Right cardiac atrium (tissue), 5 donors: ENCODE data around the gene SNCA. TPM values are rescaled to one million over a fixed set of nuclear protein-coding genes. Genes with fewer than 3 reads are reported as not detected.

Experiments used
- ATAC-seq, 2 donors: fragments of 200-7000 bp; cut with Tn5 transposase; one replicate each; pipeline versions ENCODE4 v1.8.0 to v1.9.1; 2020; ENCODE audit warnings: moderate library complexity in 2 of 2, mild to moderate bottlenecking in 1 of 2
- DNase-seq, 3 donors: peaks; one replicate each; pipeline ENCODE4 v3.0.0-alpha.2; 2020
- H3K27ac ChIP-seq: one replicate; pipeline ENCODE4 v1.5.1; 2013; ENCODE audit warnings: mild to moderate bottlenecking, low read length, control low read depth, moderate library complexity
- H3K27me3 ChIP-seq: one replicate; pipeline ENCODE4 v1.6.1; 2013; ENCODE audit not compliant: control insufficient read depth, insufficient read depth
- H3K4me1 ChIP-seq: one replicate; pipeline ENCODE4 v1.6.1; 2013; ENCODE audit warnings: low read length; ENCODE audit not compliant: control insufficient read depth, insufficient read depth
- H3K4me3 ChIP-seq: one replicate; pipeline ENCODE4 v1.5.1; 2013; ENCODE audit warnings: low read length, control low read depth
- H3K9me3 ChIP-seq: one replicate; pipeline ENCODE4 v1.6.1; 2013; ENCODE audit warnings: low read length; ENCODE audit not compliant: control insufficient read depth
- WGBS: extraction: QIAGEN DNeasy Blood & Tissue Kit; methylation state at CpG from one replicate; pipeline ENCODE4 v1.1.7; 2013; 5-methylcytosine and 5-hydroxymethylcytosine counted together
- intact Hi-C, 4 donors: fragments of 100-400 bp; cut with DNase I; formaldehyde crosslinking; loops; one replicate each; pipeline versions ENCODE4 v1.11.0 to v1.14.0; 2022 to 2023
- polyA plus RNA-seq: library from polyadenylated mRNA; stranded (reverse); fragments of 200-250 nt; gene quantifications from one replicate; pipeline ENCODE4 v1.2.3, GENCODE V29; 2013
- total RNA-seq, 4 donors: library from RNA; stranded (reverse); fragmentation: NEBNext Ultra II Directional; extraction: Animal tissue kit (Norgen Biotek cat#: 25700); gene quantifications; one replicate each; pipeline ENCODE4 v1.2.1, GENCODE V29; 2021
- donor health status: healthy with polysubstance abuse.
- donor health status: DM: no; HTN: yes; CAD: no.
- donor health status: DM: no; HTN: no; CAD: no.
- donor health status: DM: no; HTN: yes; CAD: no; lungs with severe emphysema.
- donor health status: DM: yes; HTN: yes; CAD: no.

Gene SNCA
- total and polyA plus RNA-seq, 5 donors = 6.0 to 13.2 (median 6.9) TPM

DNA sequence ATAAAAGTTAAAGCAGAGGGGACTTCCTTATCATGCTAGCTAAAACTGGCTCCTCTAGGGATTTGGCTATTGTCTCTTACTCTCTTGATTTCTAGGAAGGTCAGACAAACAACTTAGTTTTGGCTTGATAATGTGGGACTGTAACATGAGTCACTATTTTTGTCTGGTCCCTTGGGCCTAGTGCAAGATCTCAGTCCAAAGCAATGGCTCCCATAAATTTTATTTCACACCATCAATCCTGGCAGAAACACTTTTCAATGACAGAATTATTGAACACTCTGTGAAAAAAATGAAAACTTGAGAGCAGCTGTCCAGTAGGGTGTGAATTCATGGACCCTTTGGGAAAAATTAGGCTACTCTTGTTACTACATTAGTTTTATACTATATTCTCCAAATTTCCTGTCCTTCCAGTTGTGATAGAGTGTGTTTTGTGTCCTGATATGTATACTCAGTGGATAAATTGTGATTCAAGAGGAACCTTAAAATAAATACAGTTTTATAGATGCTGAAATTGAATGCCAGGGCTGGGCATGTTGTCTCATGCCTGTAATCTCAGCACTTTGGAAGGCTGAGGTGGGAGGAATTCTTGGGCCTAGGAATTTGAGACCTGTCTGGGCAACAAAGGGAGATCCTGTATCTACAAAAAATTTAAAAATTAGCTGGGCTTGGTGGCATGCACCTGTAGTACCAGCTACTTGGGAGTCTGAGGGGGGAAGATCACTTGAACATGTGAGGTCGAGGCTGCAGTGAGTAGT lies 10.8 kb upstream of the SNCA start:
- WGBS = 98% methylated on average over 1 of the region's 1 CpG
- peaks cover 2% of the 10 kb centered on the region for H3K27me3 ChIP-seq
- no peaks in the 10 kb centered on the region for H3K9me3 ChIP-seq
- H3K4me3 ChIP-seq = no peak overlapping the region
- DNase-seq (no peak), ATAC-seq (peak in 1 of 2 donors; percentile 70)
- H3K4me1 ChIP-seq = no peaks in the 10 kb centered on the region
- H3K27ac ChIP-seq = no peak overlapping the region
- intact Hi-C loops = no loop called here

DNA sequence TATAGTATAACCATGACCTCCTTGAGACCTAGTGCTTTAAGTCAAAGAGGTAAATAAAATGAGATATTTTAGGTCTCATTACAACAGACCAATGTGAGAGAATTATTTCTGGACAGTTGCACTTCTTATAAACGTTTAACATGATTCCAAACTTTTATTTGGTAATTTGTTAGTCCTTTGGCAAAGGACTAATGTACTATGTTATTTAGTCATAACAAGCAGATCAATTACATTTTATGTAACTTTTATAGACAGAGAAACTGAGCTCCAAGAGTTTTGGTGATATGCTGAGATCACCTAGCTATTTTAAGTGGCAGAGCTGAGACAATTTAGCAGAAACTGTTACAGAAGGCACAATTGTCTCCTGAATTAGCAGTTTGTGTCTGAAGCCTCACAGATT lies 2.6 kb upstream of the SNCA start:
- no peak for ATAC-seq
- 66% methylated on average over 1 of the region's 1 CpG for WGBS
- Histone ChIP-seq H3K27ac (no peak overlapping the region), H3K27me3 (peaks cover 3% of the 10 kb centered on the region), H3K9me3 (no peaks in the 10 kb centered on the region), H3K4me3 (no peak overlapping the region), H3K4me1 (no peaks in the 10 kb centered on the region)
- intact Hi-C loops = no loop called here
- no peak for DNase-seq

DNA sequence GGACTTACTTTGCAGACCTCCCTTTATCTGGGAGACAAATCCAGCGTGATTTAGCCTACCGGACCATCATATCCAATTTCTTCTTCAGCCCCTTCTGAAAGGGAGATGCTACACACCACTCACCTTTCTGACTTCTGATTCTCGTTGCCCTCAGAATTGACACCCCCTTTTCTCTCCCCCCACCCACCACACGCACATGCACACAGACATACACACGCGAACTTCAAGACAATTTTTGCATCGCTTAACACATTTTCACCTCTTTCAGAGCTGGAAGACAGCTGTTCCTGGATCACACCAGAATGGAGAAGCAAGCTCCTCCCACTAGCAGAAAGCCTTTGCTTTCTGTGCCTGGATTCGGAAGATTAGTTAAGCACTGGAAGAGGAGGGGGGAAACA lies 1.0 kb upstream of the SNCA start:
- H3K27ac ChIP-seq = no peak overlapping the region
- DNase-seq = no peak
- peak overlapping the region; percentile 73 for H3K4me3 ChIP-seq
- H3K4me1 ChIP-seq = no peaks in the 10 kb centered on the region
- 2% methylated on average over 8 of the region's 8 CpGs for WGBS
- peaks cover 3% of the 10 kb centered on the region for H3K27me3 ChIP-seq
- intact Hi-C loops = no loop called here
- no peak for ATAC-seq
- no peaks in the 10 kb centered on the region for H3K9me3 ChIP-seq

DNA sequence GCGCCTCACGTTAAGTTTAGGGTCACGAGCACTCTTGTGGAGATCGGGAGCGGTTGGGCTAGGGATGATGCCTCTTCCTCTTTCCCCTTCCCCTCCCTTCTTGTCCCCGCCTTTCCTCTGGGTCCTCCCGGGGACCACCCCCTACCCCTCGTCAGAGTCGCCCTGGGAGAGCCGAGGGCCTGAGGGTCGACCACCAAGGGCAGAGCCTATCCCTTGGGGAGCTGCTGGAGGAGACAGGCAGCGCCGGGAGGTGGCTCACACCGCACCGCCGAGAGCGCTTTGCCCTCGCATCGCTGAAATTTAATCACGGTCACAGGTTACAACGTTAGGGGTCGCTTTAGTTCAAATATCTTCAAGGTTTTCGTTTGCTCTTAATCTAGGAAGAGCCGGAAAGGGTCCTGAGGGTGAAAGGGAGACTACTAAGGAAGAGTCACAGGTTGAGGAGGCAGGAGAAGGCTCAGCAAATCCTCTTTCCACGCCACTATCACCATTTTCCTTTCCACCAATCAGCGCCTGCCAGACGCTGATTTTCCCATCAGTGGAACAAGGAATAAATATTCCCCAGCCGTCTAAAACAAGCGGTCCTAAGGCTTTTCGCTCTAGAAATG lies 528 bp upstream of the SNCA start:
- peak; percentile 63 to 77 for ATAC-seq

DNA sequence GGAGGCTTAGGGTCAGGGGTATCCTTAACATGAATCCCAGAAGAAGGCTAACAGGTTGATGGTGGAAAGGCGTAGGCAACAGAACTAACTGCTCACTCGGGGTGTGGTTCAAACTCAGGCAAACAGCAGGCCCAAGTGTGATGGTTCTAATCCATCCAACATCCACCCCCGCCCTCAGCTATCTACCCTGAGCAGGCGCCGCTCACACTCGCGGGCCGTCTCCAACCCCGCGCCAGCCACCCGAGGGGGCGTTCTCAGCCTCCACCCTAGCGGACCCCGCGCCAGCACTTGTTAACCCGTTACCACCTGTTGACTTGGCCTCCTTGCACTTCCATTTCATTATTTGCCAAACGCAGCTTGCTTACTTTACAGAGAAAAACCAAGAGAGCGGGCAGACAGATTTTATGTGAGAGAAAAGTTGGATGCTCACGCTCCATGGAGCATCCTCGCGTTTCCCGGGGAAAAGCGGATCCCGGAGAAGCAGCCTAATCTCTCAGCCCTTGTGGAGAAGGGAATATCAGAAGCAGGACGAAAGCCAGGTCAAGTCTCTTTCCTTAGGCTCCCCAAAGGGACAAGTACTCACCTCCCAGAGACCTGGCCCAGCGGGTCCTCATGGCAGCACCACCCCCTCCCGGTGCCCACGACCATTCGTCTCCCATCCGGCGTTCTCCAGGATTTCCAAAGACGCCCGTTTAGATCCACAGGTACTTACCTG lies 773 bp downstream of the SNCA start:
- WGBS = 6% methylated on average over 33 of the region's 33 CpGs
- peak overlapping the region; percentile 73 for H3K4me3 ChIP-seq
- ATAC-seq (peak; percentile 22 to 47), DNase-seq (peak in 1 of 3 donors; percentile 47)
- H3K4me1 ChIP-seq = no peaks in the 10 kb centered on the region
- peaks cover 3% of the 10 kb centered on the region for H3K27me3 ChIP-seq
- intact Hi-C loops = no loop called here
- H3K9me3 ChIP-seq = no peaks in the 10 kb centered on the region
- no peak overlapping the region for H3K27ac ChIP-seq

More for the DNA sequence above, 528 bp upstream of the SNCA start:
- Histone ChIP-seq H3K4me1 (no peaks in the 10 kb centered on the region), H3K27ac (no peak overlapping the region), H3K4me3 (peak overlapping the region; percentile 73), H3K27me3 (peaks cover 3% of the 10 kb centered on the region), H3K9me3 (no peaks in the 10 kb centered on the region)
- no peak for DNase-seq
- intact Hi-C loops = no loop called here
- WGBS = under 1% methylated on average over 30 of the region's 30 CpGs

DNA sequence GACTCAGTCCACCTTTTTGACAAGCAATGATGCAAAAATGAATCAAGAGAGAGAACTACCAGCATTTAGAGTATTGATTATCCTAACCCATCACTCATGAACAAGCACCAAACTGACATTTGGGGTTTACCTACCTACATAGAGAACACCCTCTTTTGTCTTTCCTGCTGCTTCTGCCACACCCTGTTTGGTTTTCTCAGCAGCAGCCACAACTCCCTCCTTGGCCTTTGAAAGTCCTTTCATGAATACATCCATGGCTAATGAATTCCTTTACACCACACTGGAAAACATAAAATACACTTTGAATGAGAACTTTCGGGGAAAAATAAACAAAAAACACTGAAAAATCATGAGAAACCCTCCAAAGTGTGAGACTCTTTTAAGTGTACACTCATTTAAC lies 1.5 kb downstream of the SNCA start:
- intact Hi-C loops = no loop called here
- H3K4me1 ChIP-seq = no peaks in the 10 kb centered on the region
- H3K9me3 ChIP-seq = no peaks in the 10 kb centered on the region
- H3K27me3 ChIP-seq = no peaks in the 10 kb centered on the region
- H3K4me3 ChIP-seq = no peak overlapping the region
- DNase-seq (no peak), ATAC-seq (no peak)
- no peak overlapping the region for H3K27ac ChIP-seq
- WGBS = 88% methylated on average over 1 of the region's 1 CpG

DNA sequence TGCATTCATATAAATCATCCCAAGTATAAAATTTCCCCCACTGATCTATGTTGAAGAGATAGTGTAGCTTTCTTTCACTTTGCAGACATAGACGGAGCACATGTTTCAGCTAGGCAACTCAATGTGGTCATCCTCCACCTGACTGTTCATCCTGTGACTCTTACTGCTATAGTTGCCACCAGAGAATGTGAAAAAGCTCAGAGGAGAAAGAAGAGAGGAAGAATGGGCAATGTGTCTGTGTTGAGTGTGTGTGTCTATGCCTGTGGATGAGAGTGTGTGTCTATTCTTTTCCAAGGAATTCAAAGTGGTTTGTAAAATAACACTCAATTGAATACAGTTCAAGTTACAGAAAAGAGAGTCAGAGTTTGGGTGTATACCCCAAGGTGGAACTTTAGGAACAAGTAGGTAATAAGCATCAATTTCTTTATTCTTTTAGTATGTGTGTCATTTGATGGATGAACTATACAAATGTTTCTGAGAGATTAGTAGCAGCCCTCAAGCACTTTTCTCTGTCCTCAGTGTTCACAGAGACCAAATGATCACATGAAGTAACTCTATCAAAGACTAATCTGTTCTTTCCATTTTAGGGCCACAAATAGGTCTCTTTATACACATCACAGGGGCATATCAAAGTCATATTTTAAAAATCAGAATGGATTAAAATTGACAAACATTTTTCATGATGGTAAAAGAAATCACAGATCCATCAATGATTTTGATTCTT lies 2.3 kb downstream of the SNCA start:
- Histone ChIP-seq H3K9me3 (no peaks in the 10 kb centered on the region), H3K27ac (no peak overlapping the region), H3K27me3 (no peaks in the 10 kb centered on the region), H3K4me1 (no peaks in the 10 kb centered on the region), H3K4me3 (no peak overlapping the region)
- DNase-seq (no peak), ATAC-seq (no peak)
- 33% methylated on average over 1 of the region's 1 CpG for WGBS
- intact Hi-C loops = no loop called here

DNA sequence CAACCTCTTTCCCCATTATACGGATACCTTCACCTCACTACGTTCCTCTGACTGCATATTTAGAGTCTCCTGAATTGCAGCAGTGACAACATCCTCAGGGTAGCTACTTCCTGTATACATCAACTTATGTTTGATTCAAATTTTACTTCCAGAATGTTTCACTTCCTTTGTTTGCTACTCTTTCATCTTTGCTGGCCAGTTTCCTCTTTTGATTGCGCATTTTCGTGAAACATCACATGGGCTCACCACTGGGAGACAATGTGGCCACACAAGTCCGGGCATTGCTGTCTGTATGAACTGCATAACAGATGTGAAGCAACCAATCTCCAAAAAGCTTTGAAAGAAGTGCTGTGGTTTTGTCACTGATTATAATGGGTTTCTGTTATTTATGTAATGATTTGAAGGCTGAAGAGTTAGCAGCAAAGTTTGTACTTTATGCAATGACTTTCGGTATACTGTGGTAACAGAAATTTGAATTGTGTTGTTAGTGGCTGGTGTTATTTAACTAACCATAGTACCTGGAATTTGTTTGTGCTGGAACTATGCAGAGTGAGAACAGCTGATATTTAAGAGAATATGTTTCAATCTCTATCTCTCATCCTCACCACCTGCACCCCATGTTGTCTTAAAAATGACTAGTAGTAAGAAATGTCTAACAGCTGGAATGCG lies 7.4 kb downstream of the SNCA start:
- H3K4me1 ChIP-seq = no peaks in the 10 kb centered on the region
- H3K9me3 ChIP-seq = no peaks in the 10 kb centered on the region
- WGBS = 54% methylated on average over 7 of the region's 7 CpGs
- no peak overlapping the region for H3K4me3 ChIP-seq
- ATAC-seq (peak; percentile 41 to 61), DNase-seq (peak in 1 of 3 donors; percentile 49)
- intact Hi-C loops = no loop called here
- H3K27ac ChIP-seq = no peak overlapping the region
- no peaks in the 10 kb centered on the region for H3K27me3 ChIP-seq

DNA sequence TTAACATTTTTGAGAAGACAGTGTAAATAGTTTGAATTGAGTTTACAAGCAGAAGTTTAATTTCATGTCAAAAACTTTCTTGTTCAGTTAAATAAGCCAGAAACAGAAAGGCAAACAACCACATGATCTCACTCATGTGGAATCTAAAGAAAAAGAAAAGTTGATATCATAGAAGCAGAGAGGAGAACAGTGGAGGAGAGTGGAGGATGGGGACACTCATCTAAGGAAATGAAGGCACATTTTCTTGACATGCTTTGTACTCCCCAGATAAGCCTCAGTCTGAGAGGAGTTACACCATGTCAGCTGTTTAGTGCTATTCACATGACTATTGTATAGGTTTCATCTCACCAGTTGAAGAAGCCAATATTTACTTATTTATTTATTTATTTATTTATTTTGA lies 13.5 kb downstream of the SNCA start:
- DNase-seq = no peak
- no peaks in the 10 kb centered on the region for H3K9me3 ChIP-seq
- intact Hi-C loops = no loop called here
- no peak for ATAC-seq
- H3K4me3 ChIP-seq = no peak overlapping the region
- H3K27me3 ChIP-seq = no peaks in the 10 kb centered on the region
- H3K4me1 ChIP-seq = no peaks in the 10 kb centered on the region
- H3K27ac ChIP-seq = no peak overlapping the region

DNA sequence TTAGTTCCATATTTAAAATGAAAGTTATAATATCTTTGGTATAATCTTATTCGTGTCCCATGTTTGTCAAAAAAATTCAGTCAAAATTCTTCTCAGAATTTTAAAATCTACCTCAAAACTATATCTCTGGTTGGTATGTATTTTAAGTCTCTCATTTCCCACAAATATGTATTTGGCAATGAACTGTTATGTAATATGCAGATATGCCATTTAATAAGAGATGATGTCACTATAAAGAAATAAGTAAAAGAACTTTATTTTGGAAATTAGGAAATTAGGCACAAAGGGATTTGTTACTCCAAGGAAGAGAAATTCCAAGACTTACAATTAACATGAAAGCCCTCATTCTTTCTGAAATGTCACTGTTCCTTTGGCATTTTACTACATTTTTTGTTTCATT lies 15.3 kb downstream of the SNCA start:
- no peak for ATAC-seq

More for the DNA sequence above, 15.3 kb downstream of the SNCA start:
- Histone ChIP-seq H3K4me1 (no peaks in the 10 kb centered on the region), H3K27me3 (no peaks in the 10 kb centered on the region), H3K4me3 (no peak overlapping the region), H3K9me3 (no peaks in the 10 kb centered on the region), H3K27ac (no peak overlapping the region)
- intact Hi-C loops = no loop called here
- no peak for DNase-seq
- 85% methylated on average over 1 of the region's 1 CpG for WGBS
